ENCODE data around the gene USP10.

Gene USP10

DNA sequence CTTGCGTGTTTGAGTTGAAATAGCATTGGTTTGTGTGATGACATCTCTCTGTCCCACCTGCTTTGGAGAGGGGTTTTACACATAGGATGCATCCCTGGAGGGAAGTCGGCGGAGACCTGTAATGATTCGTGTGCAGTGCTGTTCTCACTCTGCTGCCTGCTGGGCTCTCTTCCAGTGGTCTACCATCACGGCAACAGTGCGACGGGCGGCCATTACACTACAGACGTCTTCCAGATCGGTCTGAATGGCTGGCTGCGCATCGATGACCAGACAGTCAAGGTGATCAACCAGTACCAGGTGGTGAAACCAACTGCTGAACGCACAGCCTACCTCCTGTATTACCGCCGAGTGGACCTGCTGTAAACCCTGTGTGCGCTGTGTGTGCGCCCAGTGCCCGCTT lies 78.9 kb downstream of the USP10 start:
- TF ChIP-seq, protein P1, sequence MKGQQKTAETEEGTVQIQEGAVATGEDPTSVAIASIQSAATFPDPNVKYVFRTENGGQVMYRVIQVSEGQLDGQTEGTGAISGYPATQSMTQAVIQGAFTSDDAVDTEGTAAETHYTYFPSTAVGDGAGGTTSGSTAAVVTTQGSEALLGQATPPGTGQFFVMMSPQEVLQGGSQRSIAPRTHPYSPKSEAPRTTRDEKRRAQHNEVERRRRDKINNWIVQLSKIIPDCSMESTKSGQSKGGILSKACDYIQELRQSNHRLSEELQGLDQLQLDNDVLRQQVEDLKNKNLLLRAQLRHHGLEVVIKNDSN (IDR thresholded peaks at IDR 0.05): no peak
- no peak for TF ChIP-seq TCF12 (IDR thresholded peaks at IDR 0.05; ENCODE audit: low read depth)
- TF ChIP-seq CREB1 (IDR thresholded peaks at IDR 0.05; ENCODE audit: low read depth): no peak
- no peak for TF ChIP-seq YY1 (IDR thresholded peaks at IDR 0.05; ENCODE audit: low read depth)
- TF ChIP-seq, protein P2, sequence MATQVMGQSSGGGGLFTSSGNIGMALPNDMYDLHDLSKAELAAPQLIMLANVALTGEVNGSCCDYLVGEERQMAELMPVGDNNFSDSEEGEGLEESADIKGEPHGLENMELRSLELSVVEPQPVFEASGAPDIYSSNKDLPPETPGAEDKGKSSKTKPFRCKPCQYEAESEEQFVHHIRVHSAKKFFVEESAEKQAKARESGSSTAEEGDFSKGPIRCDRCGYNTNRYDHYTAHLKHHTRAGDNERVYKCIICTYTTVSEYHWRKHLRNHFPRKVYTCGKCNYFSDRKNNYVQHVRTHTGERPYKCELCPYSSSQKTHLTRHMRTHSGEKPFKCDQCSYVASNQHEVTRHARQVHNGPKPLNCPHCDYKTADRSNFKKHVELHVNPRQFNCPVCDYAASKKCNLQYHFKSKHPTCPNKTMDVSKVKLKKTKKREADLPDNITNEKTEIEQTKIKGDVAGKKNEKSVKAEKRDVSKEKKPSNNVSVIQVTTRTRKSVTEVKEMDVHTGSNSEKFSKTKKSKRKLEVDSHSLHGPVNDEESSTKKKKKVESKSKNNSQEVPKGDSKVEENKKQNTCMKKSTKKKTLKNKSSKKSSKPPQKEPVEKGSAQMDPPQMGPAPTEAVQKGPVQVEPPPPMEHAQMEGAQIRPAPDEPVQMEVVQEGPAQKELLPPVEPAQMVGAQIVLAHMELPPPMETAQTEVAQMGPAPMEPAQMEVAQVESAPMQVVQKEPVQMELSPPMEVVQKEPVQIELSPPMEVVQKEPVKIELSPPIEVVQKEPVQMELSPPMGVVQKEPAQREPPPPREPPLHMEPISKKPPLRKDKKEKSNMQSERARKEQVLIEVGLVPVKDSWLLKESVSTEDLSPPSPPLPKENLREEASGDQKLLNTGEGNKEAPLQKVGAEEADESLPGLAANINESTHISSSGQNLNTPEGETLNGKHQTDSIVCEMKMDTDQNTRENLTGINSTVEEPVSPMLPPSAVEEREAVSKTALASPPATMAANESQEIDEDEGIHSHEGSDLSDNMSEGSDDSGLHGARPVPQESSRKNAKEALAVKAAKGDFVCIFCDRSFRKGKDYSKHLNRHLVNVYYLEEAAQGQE (IDR thresholded peaks at IDR 0.05; ENCODE audit: low read depth): no peak
- no peak for TF ChIP-seq TAF1 (IDR thresholded peaks at IDR 0.05; ENCODE audit: low read depth)
- TF ChIP-seq ZBTB7A (IDR thresholded peaks at IDR 0.05; ENCODE audit: low read depth): no peak
- no peak for TF ChIP-seq RAD21 (IDR thresholded peaks at IDR 0.05; ENCODE audit: low read depth)
- TF ChIP-seq NFIC (IDR thresholded peaks at IDR 0.05): no peak
- TF ChIP-seq FOXM1 (IDR thresholded peaks at IDR 0.05; ENCODE audit: borderline replicate concordance, low read depth): no peak
- no peak for TF ChIP-seq MAX (IDR thresholded peaks at IDR 0.05)
- no peak for TF ChIP-seq EGR1 (IDR thresholded peaks at IDR 0.05)
- no peak for TF ChIP-seq EP300 (IDR thresholded peaks at IDR 0.05; ENCODE audit: borderline replicate concordance)
- TF ChIP-seq CEBPB (IDR thresholded peaks at IDR 0.05): no peak
- no peak for TF ChIP-seq TEAD4 (IDR thresholded peaks at IDR 0.05)

GRCh38 chr16:84780063-84780462 lies 80.3 kb downstream of the USP10 start:
- TF ChIP-seq YY1 (IDR thresholded peaks at IDR 0.05; ENCODE audit: low read depth) (no peak), NFIC (IDR thresholded peaks at IDR 0.05) (no peak), CREB1 (IDR thresholded peaks at IDR 0.05; ENCODE audit: low read depth) (no peak), TEAD4 (IDR thresholded peaks at IDR 0.05) (no peak), ZBTB7A (IDR thresholded peaks at IDR 0.05; ENCODE audit: low read depth) (no peak), FOXM1 (IDR thresholded peaks at IDR 0.05; ENCODE audit: borderline replicate concordance, low read depth) (no peak), EP300 (IDR thresholded peaks at IDR 0.05; ENCODE audit: borderline replicate concordance) (no peak)

GRCh38 chr16:84780544-84781376 lies 81.0 kb downstream of the USP10 start:
- TF ChIP-seq EP300 (IDR thresholded peaks at IDR 0.05; ENCODE audit: borderline replicate concordance) (no peak), EGR1 (IDR thresholded peaks at IDR 0.05) (no peak), TAF1 (IDR thresholded peaks at IDR 0.05; ENCODE audit: low read depth) (no peak), FOXM1 (IDR thresholded peaks at IDR 0.05; ENCODE audit: borderline replicate concordance, low read depth) (no peak)

DNA sequence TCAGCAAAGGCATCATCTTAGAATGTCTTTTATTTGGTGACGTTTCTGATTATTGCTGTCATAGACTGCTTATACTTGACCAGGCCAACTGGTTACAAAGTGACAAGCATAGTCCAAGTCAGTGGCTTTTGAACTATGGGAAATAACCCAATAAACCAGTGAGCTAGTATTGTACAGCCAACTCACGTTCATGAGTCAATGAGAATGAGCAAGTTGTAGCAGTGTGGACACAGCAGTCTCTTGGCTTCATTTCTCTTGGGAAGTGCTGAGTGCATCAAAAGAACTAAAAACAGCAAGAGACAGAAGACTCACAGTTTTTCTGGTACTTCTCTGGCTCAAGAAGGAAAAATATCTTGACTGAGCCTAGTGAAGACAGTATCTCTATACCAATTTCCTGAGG lies 83.0 kb downstream of the USP10 start:
- TF ChIP-seq, protein P2 (IDR thresholded peaks at IDR 0.05; ENCODE audit: low read depth): no peak
- TF ChIP-seq TCF12 (IDR thresholded peaks at IDR 0.05; ENCODE audit: low read depth): no peak
- TF ChIP-seq MAX (IDR thresholded peaks at IDR 0.05): no peak
- TF ChIP-seq ZBTB7A (IDR thresholded peaks at IDR 0.05; ENCODE audit: low read depth): no peak
- TF ChIP-seq FOXM1 (IDR thresholded peaks at IDR 0.05; ENCODE audit: borderline replicate concordance, low read depth): no peak
- no peak for TF ChIP-seq TEAD4 (IDR thresholded peaks at IDR 0.05)
- TF ChIP-seq NFIC (IDR thresholded peaks at IDR 0.05): no peak
- no peak for TF ChIP-seq CREB1 (IDR thresholded peaks at IDR 0.05; ENCODE audit: low read depth)
- no peak for TF ChIP-seq YY1 (IDR thresholded peaks at IDR 0.05; ENCODE audit: low read depth)
- TF ChIP-seq RAD21 (IDR thresholded peaks at IDR 0.05; ENCODE audit: low read depth): no peak
- no peak for TF ChIP-seq TAF1 (IDR thresholded peaks at IDR 0.05; ENCODE audit: low read depth)

GRCh38 chr16:84785843-84786581 lies 86.2 kb downstream of the USP10 start:
- TF ChIP-seq MAX (IDR thresholded peaks at IDR 0.05) (peak; percentile 61), EGR1 (IDR thresholded peaks at IDR 0.05) (no peak), CEBPB (IDR thresholded peaks at IDR 0.05) (0 out of 2 replicates have a peak, but pooled peaks have one; percentile 2), YY1 (IDR thresholded peaks at IDR 0.05; ENCODE audit: low read depth) (no peak; the same call in 1 of the 2 replicates), RAD21 (IDR thresholded peaks at IDR 0.05; ENCODE audit: low read depth) (no peak; the same call in 1 of the 2 replicates), ZBTB7A (IDR thresholded peaks at IDR 0.05; ENCODE audit: low read depth) (peak; percentile 81), TEAD4 (IDR thresholded peaks at IDR 0.05) (peak; percentile 74), NFIC (IDR thresholded peaks at IDR 0.05) (peak; percentile 99), TCF12 (IDR thresholded peaks at IDR 0.05; ENCODE audit: low read depth) (peak; percentile 88), EP300 (IDR thresholded peaks at IDR 0.05; ENCODE audit: borderline replicate concordance) (peak; percentile 77), FOXM1 (IDR thresholded peaks at IDR 0.05; ENCODE audit: borderline replicate concordance, low read depth) (peak; percentile 70; the same call in 1 of the 2 replicates), CREB1 (IDR thresholded peaks at IDR 0.05; ENCODE audit: low read depth) (no peak), TAF1 (IDR thresholded peaks at IDR 0.05; ENCODE audit: low read depth) (no peak)
- TF ChIP-seq, protein P2 (IDR thresholded peaks at IDR 0.05; ENCODE audit: low read depth): no peak
- TF ChIP-seq, protein P1 (IDR thresholded peaks at IDR 0.05): no peak
